ENCODE measurements around the gene SRSF1. TPM values are rescaled to one million over a fixed set of nuclear protein-coding genes. Genes with fewer than 3 reads are reported as not detected.
A peak's percentile ranks its signal among the peaks of the same experiment; 100 is the strongest.

SRSF1 gene
- polyA plus RNA-seq, 3 donors = 51.2 to 72.1 (median 61.6) TPM

- no peaks in the 10 kb centered on the region for H4K20me1 ChIP-seq (ENCODE audit: insufficient read depth, low read length)
- no peaks in the 10 kb centered on the region for H3K4me1 ChIP-seq (ENCODE audit: control insufficient read depth in 1 of 2, insufficient read depth in 2 of 2, low read length in 2 of 2)
- H3K27me3 ChIP-seq (ENCODE audit: control insufficient read depth in 2 of 2, insufficient read depth in 2 of 2, low read length in 2 of 2) = peaks cover 0 to 2% of the 10 kb centered on the region in 2 donors
- Mint-ChIP-seq H3K9me3 (peaks cover 0 to 2% (median 0%) of the 10 kb centered on the region in 7 donors), H3K27ac (no peak overlapping the region), H3K27me3 (ENCODE audit: low read depth in 3 of 3) (peaks cover 19 to 38% (median 29%) of the 10 kb centered on the region in 3 donors), H3K36me3 (no peaks in the 10 kb centered on the region), H3K4me3 (no peak overlapping the region), H3K4me1 (peaks cover 2% of the 10 kb centered on the region)
- TF ChIP-seq, protein P1, sequence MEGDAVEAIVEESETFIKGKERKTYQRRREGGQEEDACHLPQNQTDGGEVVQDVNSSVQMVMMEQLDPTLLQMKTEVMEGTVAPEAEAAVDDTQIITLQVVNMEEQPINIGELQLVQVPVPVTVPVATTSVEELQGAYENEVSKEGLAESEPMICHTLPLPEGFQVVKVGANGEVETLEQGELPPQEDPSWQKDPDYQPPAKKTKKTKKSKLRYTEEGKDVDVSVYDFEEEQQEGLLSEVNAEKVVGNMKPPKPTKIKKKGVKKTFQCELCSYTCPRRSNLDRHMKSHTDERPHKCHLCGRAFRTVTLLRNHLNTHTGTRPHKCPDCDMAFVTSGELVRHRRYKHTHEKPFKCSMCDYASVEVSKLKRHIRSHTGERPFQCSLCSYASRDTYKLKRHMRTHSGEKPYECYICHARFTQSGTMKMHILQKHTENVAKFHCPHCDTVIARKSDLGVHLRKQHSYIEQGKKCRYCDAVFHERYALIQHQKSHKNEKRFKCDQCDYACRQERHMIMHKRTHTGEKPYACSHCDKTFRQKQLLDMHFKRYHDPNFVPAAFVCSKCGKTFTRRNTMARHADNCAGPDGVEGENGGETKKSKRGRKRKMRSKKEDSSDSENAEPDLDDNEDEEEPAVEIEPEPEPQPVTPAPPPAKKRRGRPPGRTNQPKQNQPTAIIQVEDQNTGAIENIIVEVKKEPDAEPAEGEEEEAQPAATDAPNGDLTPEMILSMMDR (IDR thresholded peaks at IDR 0.05) = no peak
- 97% methylated on average over 5 of the region's 8 CpGs for WGBS (ENCODE audit: insufficient coverage)
- no peak overlapping the region for H3K4me2 ChIP-seq (replicated peaks; ENCODE audit: extremely low read depth, low read length, poor library complexity, severe bottlenecking)
- H3K9ac ChIP-seq (ENCODE audit: insufficient read depth, low read length, poor library complexity, severe bottlenecking) = no peak overlapping the region
- H3K36me3 ChIP-seq (replicated peaks in 1 of 2; ENCODE audit: control insufficient read depth in 1 of 2, insufficient read depth in 2 of 2, low read length in 2 of 2) = no peaks in the 10 kb centered on the region
- H2AFZ ChIP-seq (ENCODE audit: insufficient read depth, low read depth, low read length, poor library complexity, severe bottlenecking) = no peak overlapping the region
- H3K4me3 ChIP-seq (replicated peaks in 1 of 3; ENCODE audit: low read depth in 2 of 3, low read length in 3 of 3) = no peak overlapping the region
- no peak for DNase-seq
- intact Hi-C loops (cut with micrococcal nuclease) = no loop called here
- H3K27ac ChIP-seq (ENCODE audit: low read depth in 1 of 2, low read length in 2 of 2) = no peak overlapping the region
- H3K9me3 ChIP-seq (replicated peaks in 1 of 2; ENCODE audit: control insufficient read depth in 1 of 2, insufficient read depth in 1 of 2, low read length in 2 of 2) = no peaks in the 10 kb centered on the region
- H3K79me2 ChIP-seq (ENCODE audit: insufficient read depth, low read length) = no peaks in the 10 kb centered on the region
Observed at GRCh38 chr17:58040386-58040785, 33.3 kb upstream of the SRSF1 start.

- DNase-seq = no peak
- Mint-ChIP-seq H3K36me3 (no peaks in the 10 kb centered on the region), H3K27me3 (ENCODE audit: low read depth in 3 of 3) (peaks cover 16 to 35% (median 28%) of the 10 kb centered on the region in 3 donors), H3K27ac (no peak overlapping the region), H3K4me1 (peaks cover 2% of the 10 kb centered on the region), H3K9me3 (peaks cover 0 to 2% (median 0%) of the 10 kb centered on the region in 7 donors), H3K4me3 (peak overlapping the region in 1 of 2 donors; percentile 29)
- Histone ChIP-seq H2AFZ (ENCODE audit: insufficient read depth, low read depth, low read length, poor library complexity, severe bottlenecking) (no peak overlapping the region), H3K4me2 (replicated peaks; ENCODE audit: extremely low read depth, low read length, poor library complexity, severe bottlenecking) (no peak overlapping the region), H3K36me3 (replicated peaks in 1 of 2; ENCODE audit: control insufficient read depth in 1 of 2, insufficient read depth in 2 of 2, low read length in 2 of 2) (no peaks in the 10 kb centered on the region), H3K27me3 (ENCODE audit: control insufficient read depth in 2 of 2, insufficient read depth in 2 of 2, low read length in 2 of 2) (peaks cover 0 to 2% of the 10 kb centered on the region in 2 donors), H3K9ac (ENCODE audit: insufficient read depth, low read length, poor library complexity, severe bottlenecking) (no peak overlapping the region), H3K4me1 (ENCODE audit: control insufficient read depth in 1 of 2, insufficient read depth in 2 of 2, low read length in 2 of 2) (no peaks in the 10 kb centered on the region), H3K4me3 (replicated peaks in 1 of 3; ENCODE audit: low read depth in 2 of 3, low read length in 3 of 3) (no peak overlapping the region), H4K20me1 (ENCODE audit: insufficient read depth, low read length) (no peaks in the 10 kb centered on the region), H3K79me2 (ENCODE audit: insufficient read depth, low read length) (no peaks in the 10 kb centered on the region), H3K27ac (ENCODE audit: low read depth in 1 of 2, low read length in 2 of 2) (no peak overlapping the region), H3K9me3 (replicated peaks in 1 of 2; ENCODE audit: control insufficient read depth in 1 of 2, insufficient read depth in 1 of 2, low read length in 2 of 2) (no peaks in the 10 kb centered on the region)
- WGBS (ENCODE audit: insufficient coverage) = 100% methylated on average over 1 of the region's 3 CpGs
- TF ChIP-seq, protein P1 (IDR thresholded peaks at IDR 0.05) = no peak
- intact Hi-C loops (cut with micrococcal nuclease) = no loop called here
Observed at GRCh38 chr17:58039975-58040374, 32.9 kb upstream of the SRSF1 start.
